Hepatic stellate cell (primary cell): ENCODE results near the gene CCDC136.
A peak's percentile ranks its signal among the peaks of the same experiment; 100 is the strongest.

Experiments used
- DNase-seq: peaks from one replicate; pipeline ENCODE4 v3.0.0; 2011; ENCODE audit warnings: low spot score

Gene CCDC136

DNA sequence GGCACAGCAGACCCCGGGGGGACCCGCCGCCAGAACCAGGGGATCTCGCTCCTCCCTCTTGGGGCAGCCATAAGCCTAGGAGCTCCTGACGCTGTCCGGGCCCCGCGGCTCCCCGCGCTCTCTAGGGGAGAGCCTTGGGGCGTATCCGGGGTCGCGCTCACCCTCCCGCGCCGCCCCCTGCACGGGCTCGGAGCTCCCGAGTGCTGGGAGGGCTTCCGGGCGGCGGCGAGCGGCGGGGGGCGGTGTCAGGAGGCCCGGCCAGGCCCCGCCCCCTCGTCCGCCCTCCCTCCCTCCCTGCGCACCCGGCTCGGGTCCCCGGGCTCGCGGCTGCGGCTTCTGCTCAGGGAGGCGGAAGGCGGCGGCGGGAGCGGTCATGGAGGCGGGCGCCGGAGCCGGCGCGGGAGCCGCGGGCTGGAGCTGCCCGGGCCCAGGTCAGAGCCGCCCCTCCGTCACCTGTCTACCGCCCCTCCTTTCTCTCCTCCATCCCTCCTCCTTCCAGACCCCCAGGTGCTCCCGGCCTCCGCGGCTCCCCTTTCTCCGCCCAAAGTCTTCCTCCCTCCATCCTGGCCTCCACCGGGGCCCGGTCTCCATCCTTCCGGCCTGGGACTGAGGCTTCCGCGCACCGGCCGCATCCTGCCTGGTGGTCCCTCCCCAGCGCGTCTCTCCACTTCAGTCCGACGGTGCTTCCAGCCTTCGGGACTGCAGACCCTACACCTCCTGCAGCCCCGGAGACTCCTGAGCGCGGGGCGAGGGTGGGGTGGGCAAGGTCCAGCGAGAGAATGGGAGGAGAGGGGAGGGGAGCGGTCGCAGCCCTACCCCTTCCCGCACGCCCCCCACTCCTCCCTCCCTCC lies at the start of gene CCDC136:
Gene CCDC136 (plus strand): TSS at position 848 of the 851 bp plus-strand sequence. CDS start 444 bp downstream, outside the sequence.
- DNase-seq, result peak; percentile 78

DNA sequence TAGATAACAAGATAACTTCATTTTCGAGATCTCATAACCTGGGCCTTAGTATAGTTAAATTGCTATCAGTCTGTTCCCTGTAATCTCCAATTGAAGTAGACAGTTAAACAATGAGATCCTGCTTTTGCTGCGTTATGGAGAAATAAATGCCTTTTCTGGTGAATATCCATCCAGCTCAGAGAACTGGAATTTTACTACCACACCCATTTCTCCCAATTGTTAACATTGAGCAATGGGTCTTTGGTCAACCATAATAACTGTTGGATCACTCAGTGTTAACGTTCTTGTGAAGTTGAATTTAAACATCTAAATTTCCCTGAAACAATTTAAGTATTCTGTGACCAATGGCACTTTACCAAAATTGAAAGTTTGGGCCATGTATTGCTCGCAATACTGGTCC lies 49.6 kb upstream of the CCDC136 start:
- DNase-seq, result peak; percentile 43

DNA sequence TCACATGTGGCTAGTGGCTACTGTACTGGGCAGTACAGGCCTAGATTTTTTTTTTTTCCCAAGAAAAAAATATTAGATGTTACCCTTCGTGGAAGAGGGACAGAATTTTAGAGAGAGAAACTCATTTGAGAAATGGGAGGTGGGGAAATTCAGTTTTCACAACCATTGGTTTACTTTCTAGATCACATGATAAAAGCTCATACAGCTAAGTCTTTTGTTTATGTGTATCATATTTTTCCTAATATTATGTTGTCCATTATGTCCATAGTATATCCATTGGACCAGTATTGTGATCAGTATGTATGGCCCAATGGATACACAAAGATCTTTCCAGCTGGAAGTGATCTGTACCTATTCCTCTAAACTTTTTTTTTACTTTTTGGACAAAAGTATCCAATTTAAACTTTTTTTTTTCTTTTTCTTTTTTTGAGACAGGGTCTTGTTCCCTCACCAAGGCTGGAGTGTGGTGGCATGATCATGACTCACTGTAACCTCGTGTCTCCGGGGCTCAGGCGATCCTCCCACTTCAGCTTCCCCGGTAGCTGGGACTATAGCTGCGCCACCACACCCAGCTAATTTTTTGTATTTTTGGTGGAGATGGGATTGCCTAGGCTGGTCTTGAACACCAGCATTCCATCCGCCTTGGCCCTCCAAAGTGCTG lies 48.5 kb upstream of the CCDC136 start:
- no peak for DNase-seq

DNA sequence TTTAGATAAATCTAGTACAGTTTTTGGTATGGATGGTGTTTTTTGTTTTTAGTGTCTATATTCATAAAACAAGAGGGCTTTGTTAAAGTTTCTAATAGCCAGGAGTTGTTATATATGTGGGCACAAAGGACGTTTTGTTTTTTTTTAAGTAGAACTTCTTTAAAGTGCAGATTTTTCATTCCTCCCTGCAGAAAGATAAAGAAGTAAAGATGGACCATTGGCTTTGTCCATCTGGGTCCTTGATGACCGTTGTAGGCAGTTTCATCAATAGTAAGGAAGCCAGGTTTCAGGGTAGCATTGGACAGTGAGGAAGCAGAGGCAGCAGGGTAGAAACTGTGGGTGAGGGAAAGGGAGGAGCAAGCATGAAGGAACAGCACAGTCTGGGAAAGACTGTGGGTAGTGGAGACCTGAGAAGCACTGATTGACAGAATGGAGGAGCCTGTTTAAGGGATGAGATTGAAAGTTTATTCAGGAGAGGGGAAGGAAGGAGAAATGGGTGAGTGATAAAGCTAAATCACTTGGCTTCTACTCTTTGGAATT lies 47.3 kb upstream of the CCDC136 start:
- no peak for DNase-seq

DNA sequence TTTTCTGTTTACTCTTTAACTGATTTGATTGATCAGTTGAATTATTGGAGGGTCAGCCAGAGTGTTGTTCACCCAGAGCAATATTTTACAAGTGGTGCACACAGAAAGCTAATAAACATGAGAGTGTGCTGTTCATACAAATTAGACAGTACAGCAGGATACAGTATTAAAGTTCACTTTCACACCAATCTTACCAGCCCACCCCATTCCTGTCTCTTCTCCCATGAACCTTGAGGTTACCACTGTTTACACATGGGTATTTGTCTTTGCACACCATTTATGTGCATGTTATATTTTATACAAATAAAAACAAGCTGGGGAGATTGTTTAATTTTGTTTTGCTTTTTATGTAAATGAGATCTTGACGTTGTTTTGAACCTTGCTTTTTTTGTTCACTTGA lies 46.1 kb upstream of the CCDC136 start:
- DNase-seq, result no peak

DNA sequence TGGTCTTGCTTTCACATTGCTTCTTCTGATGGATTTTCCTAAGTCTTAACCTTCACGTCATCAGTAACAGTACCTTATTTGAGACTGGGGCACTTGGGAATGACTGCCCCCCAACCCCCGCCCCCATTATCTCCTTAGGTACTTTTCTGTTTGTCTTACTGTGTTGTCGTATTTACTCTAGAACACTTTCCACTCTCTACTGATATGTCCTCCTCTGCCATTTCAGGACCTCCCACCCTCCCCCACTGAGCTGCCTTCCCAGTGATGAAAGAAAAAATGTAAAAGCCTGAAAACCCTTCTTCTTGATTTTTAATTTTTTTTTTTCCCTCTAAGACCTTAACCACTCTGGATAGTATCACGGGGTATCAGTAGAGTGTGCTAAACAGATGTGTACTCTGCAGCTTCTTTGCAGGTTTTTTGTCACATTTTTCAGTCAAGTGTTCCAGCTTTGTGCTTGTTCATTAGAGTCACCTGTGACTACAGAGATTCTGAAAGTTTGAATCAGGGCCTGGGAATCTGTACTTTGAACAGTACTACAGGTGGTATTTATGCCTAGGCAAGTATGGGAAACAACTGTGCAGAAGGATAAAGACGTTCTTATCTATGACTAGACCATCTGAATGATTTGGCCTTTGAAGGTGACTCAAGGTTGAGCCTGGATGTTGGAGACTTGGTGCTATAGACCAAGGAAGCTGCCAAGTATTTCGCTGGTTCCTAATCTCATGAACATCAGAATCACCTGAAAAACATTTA lies 44.3 kb upstream of the CCDC136 start:
- no peak for DNase-seq

DNA sequence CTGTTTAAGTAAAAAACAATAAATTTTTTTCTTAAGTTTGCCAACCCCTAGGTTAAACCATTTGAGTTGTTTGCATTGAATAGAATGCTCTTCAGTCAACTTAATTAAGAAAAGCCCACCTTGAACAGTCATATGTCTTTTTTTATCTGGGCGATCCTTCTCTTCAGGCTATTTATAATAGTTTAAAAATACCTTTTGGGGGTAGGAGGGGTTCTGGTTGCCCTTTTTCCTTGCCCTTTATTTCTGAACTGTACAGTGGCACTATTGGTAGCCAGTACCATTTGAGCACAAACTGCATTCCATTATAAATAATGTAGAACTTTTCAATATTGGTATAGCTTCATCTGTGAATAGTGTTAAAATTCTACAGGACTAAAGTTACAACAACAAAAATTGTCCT lies 39.5 kb upstream of the CCDC136 start:
- DNase-seq, result no peak

DNA sequence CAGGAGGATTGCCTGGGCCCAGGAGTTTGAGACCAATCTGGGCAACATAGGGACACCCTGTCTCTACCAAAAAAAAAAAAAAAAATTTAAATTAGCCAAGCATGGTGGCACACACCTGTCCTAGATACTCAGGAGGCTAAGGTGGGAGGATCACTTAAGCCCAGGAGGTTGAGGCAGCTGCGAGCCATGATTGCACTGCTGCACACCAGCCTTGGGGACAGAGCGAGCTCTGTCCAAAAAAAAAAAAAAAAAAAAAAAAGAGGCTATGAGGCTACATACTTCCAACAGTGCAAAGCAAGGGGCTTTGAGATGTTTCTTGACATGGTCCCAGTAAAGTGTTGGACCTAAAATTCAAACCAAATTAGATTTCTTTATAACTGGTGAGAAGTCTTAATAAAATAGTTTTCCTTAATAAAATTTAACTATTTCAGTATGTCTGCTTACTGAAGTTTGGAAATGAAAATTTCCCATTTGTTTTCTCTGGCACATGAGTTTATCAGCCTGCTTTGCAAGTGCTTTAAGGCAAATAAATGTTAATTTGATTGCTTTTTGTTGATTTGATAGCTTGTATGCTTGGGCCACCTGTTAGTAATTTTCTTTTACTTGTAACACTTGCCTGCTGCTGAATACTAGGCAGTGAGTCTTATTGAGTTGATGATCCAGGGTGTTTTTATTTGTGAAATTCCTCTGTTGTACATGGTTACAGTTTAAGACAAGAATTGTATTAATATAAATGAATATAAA lies 36.5 kb upstream of the CCDC136 start:
- no peak for DNase-seq

DNA sequence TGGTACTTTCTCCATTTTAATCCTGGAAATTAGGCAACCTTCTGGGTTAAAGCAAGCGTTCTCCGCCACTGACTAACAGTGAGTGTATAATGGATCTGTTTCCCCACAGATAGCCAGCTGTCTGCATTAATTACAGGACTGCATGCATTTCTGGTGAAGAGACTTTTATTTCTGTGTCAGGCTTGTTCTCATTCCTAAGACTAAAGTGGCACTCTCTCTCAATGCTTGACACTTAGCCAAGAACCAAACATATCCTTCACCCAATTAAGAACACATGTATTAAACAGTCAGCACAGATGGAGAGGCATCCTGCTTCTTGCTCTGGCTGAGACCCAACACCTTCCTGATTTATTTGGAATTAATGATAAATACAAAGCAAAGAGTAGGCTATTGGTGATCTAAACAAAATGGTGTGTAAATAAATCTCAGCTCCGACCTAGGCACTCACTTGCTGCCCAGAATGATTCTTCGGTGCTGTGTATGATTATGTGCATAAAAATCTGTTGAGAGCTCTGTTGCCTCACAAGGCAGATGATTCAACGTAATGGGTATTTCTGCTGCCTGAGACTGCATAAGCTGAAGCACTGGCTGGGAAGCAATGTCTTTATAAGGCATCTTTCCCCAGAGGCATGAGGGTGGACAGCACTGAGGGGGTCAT lies 35.8 kb upstream of the CCDC136 start:
- peak; percentile 58 for DNase-seq

DNA sequence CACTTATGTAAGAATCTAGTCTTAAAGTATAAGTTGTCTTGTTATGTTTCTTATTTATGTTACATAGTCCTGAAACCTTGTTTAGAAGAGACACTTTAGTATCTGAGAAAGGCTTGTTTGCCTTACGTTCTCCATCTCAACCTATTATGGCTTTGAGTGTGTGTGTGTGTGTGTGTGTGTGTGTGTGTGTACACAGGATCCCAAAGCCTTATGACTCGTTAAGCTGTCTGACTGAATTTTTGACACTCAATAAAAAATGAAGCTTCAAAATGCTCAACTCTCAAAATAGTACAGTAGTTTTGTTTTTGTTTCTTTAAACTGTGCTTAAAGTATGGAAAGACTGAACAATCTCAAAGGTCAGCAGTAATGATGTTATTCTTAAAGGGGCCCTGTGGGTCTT lies 34.6 kb upstream of the CCDC136 start:
- DNase-seq, result no peak

DNA sequence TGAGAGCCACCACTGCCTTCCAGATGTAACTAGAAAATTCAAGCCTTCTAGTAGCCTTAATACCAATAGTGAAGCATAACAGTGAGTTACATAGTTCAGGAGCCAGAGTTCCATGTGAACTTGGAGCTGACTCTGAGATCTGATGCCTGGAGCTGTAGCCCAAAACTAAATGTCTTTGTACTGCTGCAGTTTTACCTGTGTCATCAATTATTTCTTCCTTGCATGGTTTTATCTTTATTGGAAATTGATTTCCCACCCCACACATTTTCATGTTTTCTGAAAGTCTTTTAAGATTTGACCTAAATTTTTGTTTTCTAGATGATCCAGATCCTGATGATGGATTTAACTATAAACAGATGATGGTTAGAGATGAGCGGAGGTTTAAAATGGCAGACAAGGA lies 33.2 kb upstream of the CCDC136 start:
- DNase-seq, result no peak

DNA sequence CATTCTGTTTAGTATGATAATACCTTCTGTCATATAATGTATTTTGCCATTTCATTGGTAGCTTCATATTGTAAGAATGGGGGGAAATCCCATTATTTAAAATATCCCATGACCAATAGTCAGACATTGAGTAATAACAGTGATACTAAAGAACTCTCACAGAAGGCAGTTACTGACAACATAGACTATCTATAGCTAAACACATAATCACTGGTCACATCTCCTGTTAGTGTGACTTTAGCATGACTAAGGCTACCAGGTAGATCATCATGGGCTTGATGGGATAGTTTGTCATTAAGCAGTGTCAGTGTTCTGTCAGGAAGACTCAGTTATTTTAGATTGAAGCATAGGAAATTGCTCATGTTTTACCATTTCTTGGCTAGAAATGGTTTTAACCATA lies 32.5 kb upstream of the CCDC136 start:
- no peak for DNase-seq

DNA sequence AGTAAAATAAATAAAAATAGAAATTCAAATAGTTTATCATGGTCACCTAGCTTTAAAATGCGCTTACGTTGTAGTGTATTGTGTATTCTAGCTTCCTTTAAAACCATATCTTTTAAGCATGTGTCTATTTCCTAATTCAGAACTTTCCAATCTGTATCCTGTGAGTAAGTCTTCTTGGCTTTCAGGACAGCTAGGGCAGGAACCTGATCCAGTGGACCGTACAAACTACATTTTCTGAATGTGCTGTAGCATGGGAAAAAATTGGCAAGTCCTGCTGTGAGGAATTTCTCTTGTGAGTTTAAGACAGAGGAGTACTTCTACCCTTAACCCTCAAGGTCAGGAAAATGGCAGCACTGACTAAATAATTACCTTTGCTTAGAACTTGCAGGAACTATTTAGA lies 28.2 kb upstream of the CCDC136 start:
- DNase-seq, result no peak

DNA sequence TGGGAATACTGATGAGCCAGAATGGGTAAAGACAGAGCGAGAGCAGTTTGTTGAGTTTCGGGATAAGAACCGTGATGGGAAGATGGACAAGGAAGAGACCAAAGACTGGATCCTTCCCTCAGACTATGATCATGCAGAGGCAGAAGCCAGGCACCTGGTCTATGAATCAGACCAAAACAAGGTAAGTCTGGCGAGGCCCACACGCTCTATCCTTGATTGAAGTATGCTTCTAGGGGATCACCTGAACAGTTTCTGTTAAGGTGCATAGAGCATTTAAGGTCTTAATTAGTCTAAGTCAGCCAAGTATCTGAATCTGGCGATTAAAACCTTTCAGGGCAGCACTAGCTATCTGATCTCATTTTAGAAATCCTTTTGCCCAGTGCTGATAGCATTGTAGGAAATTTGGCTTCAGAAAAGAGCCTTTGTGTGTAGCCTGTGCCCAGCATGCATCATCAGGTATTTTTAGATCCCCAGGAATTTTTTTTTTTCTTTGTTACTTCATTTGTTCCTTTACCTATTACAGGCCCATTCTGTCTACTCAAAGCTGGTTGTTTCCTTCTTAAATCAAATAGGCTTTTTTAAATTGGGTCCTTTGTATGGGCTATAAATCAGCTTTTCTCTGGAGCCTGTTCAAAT lies 24.2 kb upstream of the CCDC136 start:
- DNase-seq, result no peak

DNA sequence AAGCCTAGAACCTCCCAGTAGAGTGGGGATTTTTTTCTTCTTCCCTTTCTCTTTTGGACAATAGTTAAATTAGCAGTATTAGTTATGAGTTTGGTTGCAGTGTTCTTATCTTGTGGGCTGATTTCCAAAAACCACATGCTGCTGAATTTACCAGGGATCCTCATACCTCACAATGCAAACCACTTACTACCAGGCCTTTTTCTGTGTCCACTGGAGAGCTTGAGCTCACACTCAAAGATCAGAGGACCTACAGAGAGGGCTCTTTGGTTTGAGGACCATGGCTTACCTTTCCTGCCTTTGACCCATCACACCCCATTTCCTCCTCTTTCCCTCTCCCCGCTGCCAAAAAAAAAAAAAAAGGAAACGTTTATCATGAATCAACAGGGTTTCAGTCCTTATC lies 21.5 kb upstream of the CCDC136 start:
- DNase-seq, result no peak

DNA sequence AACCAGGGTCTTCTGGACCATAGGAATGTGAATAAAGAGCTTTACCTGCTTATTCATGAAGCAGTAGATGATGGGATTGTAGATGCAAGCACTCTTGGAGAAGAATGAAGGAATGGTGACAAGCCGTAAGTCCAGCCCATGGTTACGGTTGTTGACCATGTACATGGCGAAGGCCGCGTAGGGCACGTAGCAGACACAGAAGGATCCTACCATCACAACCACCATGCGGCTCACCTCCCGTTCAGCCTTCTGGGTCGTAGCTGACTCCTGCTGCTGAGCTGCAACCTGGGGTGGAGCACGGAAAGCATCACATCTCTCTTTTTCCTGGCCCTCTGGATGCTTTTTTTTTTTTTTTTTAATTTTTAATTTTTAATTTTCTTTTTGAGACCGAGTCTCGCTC lies 18.2 kb upstream of the CCDC136 start:
- DNase-seq, result no peak

DNA sequence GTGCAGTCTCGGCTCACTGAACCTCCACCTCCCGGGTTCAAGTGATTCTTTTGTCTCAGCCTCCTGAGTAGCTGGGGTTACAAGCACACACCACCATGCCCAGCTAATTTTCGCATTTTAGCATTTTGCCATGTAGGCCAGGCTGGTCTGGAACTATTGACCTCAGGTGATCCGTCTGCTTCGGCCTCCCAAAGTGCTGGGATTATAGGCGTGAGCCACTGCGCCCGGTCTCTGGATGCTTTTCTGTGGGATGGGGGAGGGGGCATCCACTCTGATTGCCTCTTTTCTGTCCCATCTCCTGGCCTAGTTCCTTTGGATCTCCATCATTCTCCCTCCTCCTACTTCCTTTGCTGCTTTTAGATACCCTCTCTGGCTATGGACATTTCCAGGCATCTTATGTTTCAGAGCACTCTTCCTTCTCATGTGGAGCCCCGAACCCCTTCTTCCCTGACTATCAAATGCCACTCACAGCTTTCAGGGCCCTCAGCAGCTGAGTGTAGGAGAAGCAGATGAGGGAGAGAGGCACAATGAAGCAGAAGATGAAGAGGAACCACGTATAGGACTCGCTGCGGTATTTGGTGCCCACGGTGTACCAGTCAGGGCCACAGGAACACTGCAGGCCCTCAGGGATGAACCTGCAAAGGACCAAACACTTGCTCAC lies 17.6 kb upstream of the CCDC136 start:
- no peak for DNase-seq

DNA sequence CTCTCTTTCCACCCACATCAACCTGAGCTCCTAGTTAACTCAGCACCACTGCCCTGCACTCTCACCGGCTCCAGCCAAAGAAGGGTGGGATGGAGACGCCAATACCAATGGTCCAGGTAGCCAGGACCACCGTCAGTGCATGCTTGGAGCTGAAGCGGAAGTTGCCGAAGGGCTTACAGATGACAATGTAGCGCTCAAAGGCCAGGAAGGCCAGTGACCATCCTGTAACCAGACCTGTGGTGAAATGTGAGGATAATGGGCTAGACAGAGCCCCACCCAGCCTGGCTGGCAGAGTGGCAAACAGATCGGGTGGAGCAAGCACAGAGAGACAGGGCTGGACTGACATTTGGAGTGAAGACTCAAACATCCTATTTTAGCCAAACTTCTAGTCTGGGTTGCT lies 16.8 kb upstream of the CCDC136 start:
- DNase-seq, result no peak

DNA sequence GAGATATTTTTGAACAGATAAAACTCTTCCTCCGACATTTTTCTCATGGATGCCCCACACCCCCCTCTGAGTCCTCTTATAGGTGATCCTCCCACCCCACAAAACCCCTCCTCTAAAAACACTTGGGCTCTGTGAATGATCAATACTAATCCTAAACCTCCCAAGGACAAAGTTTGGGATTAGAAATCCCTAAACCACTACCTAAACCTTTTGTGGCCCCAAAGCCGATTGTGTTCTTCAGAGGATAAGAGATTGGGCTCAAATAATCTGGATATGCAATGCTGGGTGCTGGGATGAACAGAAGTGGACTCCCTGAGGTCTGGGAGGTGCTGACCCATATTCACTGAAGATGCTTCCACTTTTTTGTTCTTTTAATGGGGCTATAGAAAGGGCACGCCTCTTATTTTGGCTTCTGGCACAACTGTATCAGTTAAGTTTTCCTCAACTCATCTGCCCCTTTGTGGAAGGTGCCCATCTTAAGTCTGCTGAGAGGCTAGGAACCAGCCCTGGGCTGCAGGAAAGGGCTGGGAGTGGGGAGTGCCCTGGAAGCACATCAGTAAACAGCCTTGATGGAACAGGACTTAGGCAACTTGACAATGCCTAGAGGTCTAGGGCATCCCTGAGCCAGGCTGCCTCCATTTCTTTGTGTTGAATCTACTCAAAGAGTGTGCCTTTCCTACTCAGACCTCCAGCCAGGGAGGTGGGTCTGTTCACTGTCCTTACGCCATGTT lies 15.9 kb upstream of the CCDC136 start, which contains the start of gene OPN1SW:
Gene OPN1SW (minus strand): TSS at position 51 of the 731 bp plus-strand sequence. CDS start 13 bp downstream, at position 38.
- DNase-seq, result no peak
